H1 (cell line): ENCODE measurements around the gene ACAP3. TPM values are rescaled to one million over a fixed set of nuclear protein-coding genes. Genes with fewer than 3 reads are reported as not detected.

Experiments used
- CTCF ChIA-PET: fragments of 300-600 bp; sonication (Branson Sonifier 250); formaldehyde crosslinking; loops from one replicate; lab custom pipeline; 2021; ENCODE audit not compliant: partially characterized antibody; lab: Charles Lee
- POLR2A ChIA-PET: fragments of 300-600 bp; sonication (Branson Sonifier 250); formaldehyde crosslinking; loops from one replicate; lab custom pipeline; 2021; ENCODE audit warnings: inconsistent platforms; ENCODE audit not compliant: partially characterized antibody; lab: Charles Lee
- DNase-seq, 2 experiments: peaks; one replicate each; pipeline versions ENCODE4 v3.0.0 to v3.0.0-alpha.2; 2010 to 2022; ENCODE audit warnings: low spot score in 2 of 2, low read depth in 1 of 2, mixed read lengths in 1 of 2
- FAIRE-seq: peaks from 2 replicates; lab custom pipeline; 2011; peaks lifted over from hg19 to GRCh38; lab: Jason Lieb, UNC
- H2AFZ ChIP-seq: 2 replicates; pipeline ENCODE4 v1.8.1; 2012; ENCODE audit warnings: low read length, inconsistent platforms
- H2AK5ac ChIP-seq: 2 replicates; pipeline ENCODE4 v1.6.1; 2013; ENCODE audit warnings: low read depth, low read length
- H2BK120ac ChIP-seq: replicated peaks from 2 replicates; pipeline ENCODE3; 2013; ENCODE audit warnings: low read depth, low read length, inconsistent platforms
- H2BK12ac ChIP-seq: 2 replicates; pipeline ENCODE4 v1.6.1; 2013; ENCODE audit warnings: low read depth, low read length
- H2BK15ac ChIP-seq: 2 replicates; pipeline ENCODE4 v1.6.1; 2013; ENCODE audit warnings: low read length
- H2BK20ac ChIP-seq: 2 replicates; pipeline ENCODE4 v1.6.1; 2013; ENCODE audit warnings: low read length
- H2BK5ac ChIP-seq: 2 replicates; pipeline ENCODE4 v1.6.1; 2013; ENCODE audit warnings: low read depth, low read length
- H3K14ac ChIP-seq: 2 replicates; pipeline ENCODE4 v1.6.1; 2013; ENCODE audit warnings: inconsistent platforms; ENCODE audit not compliant: insufficient read length
- H3K18ac ChIP-seq: 2 replicates; pipeline ENCODE4 v1.6.1; 2013; ENCODE audit warnings: low read length; ENCODE audit errors: extremely low read depth
- H3K23ac ChIP-seq: 2 replicates; pipeline ENCODE4 v1.6.1; 2013; ENCODE audit warnings: inconsistent platforms; ENCODE audit not compliant: insufficient read length
- H3K23me2 ChIP-seq: 2 replicates; pipeline ENCODE4 v1.6.1; 2013; ENCODE audit warnings: low read depth, low read length
- H3K27ac ChIP-seq: 2 replicates; pipeline ENCODE4 v1.6.1; 2011; ENCODE audit warnings: low read depth, low read length, inconsistent platforms
- H3K27me3 ChIP-seq, 4 experiments: replicated peaks in 1 of 4; 1 replicate in 1 of 4; 2 replicates in 3 of 4; pipeline versions ENCODE4 v1.6.1 to v1.8.1; 2011 to 2013; ENCODE audit warnings: low read length in 3 of 4, mild to moderate bottlenecking in 3 of 4, inconsistent platforms in 2 of 4, mixed read lengths in 2 of 4, moderate library complexity in 1 of 4; ENCODE audit not compliant: control insufficient read depth in 3 of 4, insufficient read depth in 3 of 4; ENCODE audit errors: extremely low read depth in 1 of 4
- H3K36me3 ChIP-seq, 4 experiments: 2 replicates each; pipeline versions ENCODE4 v1.6.1 to v1.8.1; 2011 to 2013; ENCODE audit warnings: mild to moderate bottlenecking in 4 of 4, low read length in 3 of 4, moderate library complexity in 2 of 4, control low read depth in 1 of 4, inconsistent platforms in 1 of 4; ENCODE audit not compliant: insufficient read depth in 4 of 4, control insufficient read depth in 2 of 4
- H3K4ac ChIP-seq: replicated peaks from 2 replicates; pipeline ENCODE3; 2013; ENCODE audit warnings: low read length, low read depth, mixed read lengths, inconsistent platforms; ENCODE audit not compliant: insufficient read length
- H3K4me1 ChIP-seq, 4 experiments: replicated peaks in 1 of 4; 1 replicate in 1 of 4; 2 replicates in 3 of 4; pipeline versions ENCODE4 v1.6.1 to v1.8.1; 2011 to 2013; ENCODE audit warnings: low read length in 3 of 4, inconsistent platforms in 2 of 4, mixed read lengths in 1 of 4; ENCODE audit not compliant: insufficient read depth in 4 of 4, control insufficient read depth in 3 of 4
- H3K4me2 ChIP-seq, 2 experiments: 2 replicates each; pipeline versions ENCODE4 v1.6.1 to v1.8.1; 2011 to 2013; ENCODE audit warnings: low read depth in 2 of 2, low read length in 2 of 2, control low read depth in 1 of 2, inconsistent platforms in 1 of 2, mild to moderate bottlenecking in 1 of 2; ENCODE audit not compliant: insufficient read depth in 1 of 2
- H3K4me3 ChIP-seq, 4 experiments: fragments of 200-600, 300-600 bp in 1 of 4; sonication (generic), shearing (Covaris generic), sonication (Bioruptor Twin) in 1 of 4; 2 replicates each; pipeline versions ENCODE4 v1.5.1 to v1.8.1; 2011 to 2016; ENCODE audit warnings: low read length in 4 of 4, low read depth in 3 of 4, control low read depth in 2 of 4, inconsistent platforms in 2 of 4, mild to moderate bottlenecking in 2 of 4, mixed read lengths in 1 of 4, moderate library complexity in 1 of 4; ENCODE audit not compliant: insufficient read depth in 2 of 4; ENCODE audit errors: extremely low read depth in 1 of 4
- H3K56ac ChIP-seq: replicated peaks from 2 replicates; pipeline ENCODE3; 2013; ENCODE audit warnings: low read depth, mild to moderate bottlenecking, mixed read lengths, low read length, inconsistent platforms; ENCODE audit not compliant: insufficient read length
- H3K79me1 ChIP-seq: 2 replicates; pipeline ENCODE4 v1.6.1; 2013; ENCODE audit warnings: low read depth, low read length, control low read depth
- H3K79me2 ChIP-seq, 2 experiments: 2 replicates each; pipeline versions ENCODE4 v1.6.1 to v1.8.1; 2012 to 2013; ENCODE audit warnings: low read length in 2 of 2, mild to moderate bottlenecking in 2 of 2, inconsistent platforms in 1 of 2; ENCODE audit not compliant: insufficient read depth in 2 of 2, control insufficient read depth in 1 of 2
- H3K9ac ChIP-seq, 4 experiments: replicated peaks in 1 of 4; 1 replicate in 1 of 4; 2 replicates in 3 of 4; pipeline versions ENCODE4 v1.6.1 to v1.8.1; 2011 to 2013; ENCODE audit warnings: low read depth in 3 of 4, low read length in 3 of 4, control low read depth in 2 of 4, mild to moderate bottlenecking in 2 of 4, moderate library complexity in 2 of 4, inconsistent platforms in 1 of 4; ENCODE audit errors: extremely low read depth in 1 of 4
- H3K9me3 ChIP-seq, 2 experiments: 2 replicates each; pipeline versions ENCODE4 v1.6.1 to v1.8.1; 2012 to 2013; ENCODE audit warnings: mild to moderate bottlenecking in 2 of 2, moderate library complexity in 2 of 2, control low read depth in 1 of 2, inconsistent platforms in 1 of 2, low read depth in 1 of 2, low read length in 1 of 2, mixed read lengths in 1 of 2; ENCODE audit not compliant: insufficient read depth in 2 of 2
- H4K20me1 ChIP-seq, 2 experiments: replicated peaks in 1 of 2; 2 replicates each; pipeline versions ENCODE3 to v1.8.1; 2011 to 2013; ENCODE audit warnings: inconsistent platforms in 2 of 2, low read length in 2 of 2, mild to moderate bottlenecking in 1 of 2; ENCODE audit not compliant: insufficient read depth in 2 of 2, control insufficient read depth in 1 of 2
- H4K5ac ChIP-seq: 2 replicates; pipeline ENCODE4 v1.6.1; 2013; ENCODE audit warnings: low read length, low read depth, mixed read lengths, inconsistent platforms; ENCODE audit not compliant: insufficient read length
- H4K8ac ChIP-seq: 2 replicates; pipeline ENCODE4 v1.8.0; 2013; ENCODE audit warnings: mild to moderate bottlenecking, moderate library complexity, low read length, inconsistent platforms; ENCODE audit not compliant: insufficient read depth; ENCODE audit errors: extremely low read depth
- H4K91ac ChIP-seq: replicated peaks from 2 replicates; pipeline ENCODE3; 2013; ENCODE audit warnings: low read length, mixed read lengths, inconsistent platforms; ENCODE audit not compliant: insufficient read length
- POLR2AphosphoS5 ChIP-seq: IDR thresholded peaks from 2 replicates; pipeline ENCODE4 v1.6.1; 2011; ENCODE audit warnings: low read depth, low read length
- SIX5 ChIP-seq: IDR thresholded peaks from 2 replicates; pipeline ENCODE4 v1.6.1; 2011; ENCODE audit warnings: mild to moderate bottlenecking, low read depth, low read length
- WGBS, 2 experiments: shearing (Covaris generic) in 1 of 2; methylation state at CpG; one replicate each; pipeline versions ENCODE4 v1.1.6 to v1.1.7; 2013 to 2015; ENCODE audit warnings: low lambda C conversion rate in 2 of 2, mixed read lengths in 2 of 2, inconsistent platforms in 1 of 2, low coverage in 1 of 2, missing lambda C conversion rate in 1 of 2; ENCODE audit not compliant: insufficient replicate concordance in 2 of 2, insufficient coverage in 1 of 2, insufficient read length in 1 of 2; ENCODE audit errors: extremely low coverage in 1 of 2, missing lambda C conversion rate in 1 of 2; 5-methylcytosine and 5-hydroxymethylcytosine counted together
- polyA plus RNA-seq, 7 experiments: library from polyadenylated mRNA; depleted of rRNA in 3 of 7; stranded (reverse) in 5 of 7; unstranded in 2 of 7; fragments of >200 nt in 5 of 7; fragments of 200-250 nt in 2 of 7; gene quantifications; 1 replicate in 5 of 7; 2 replicates in 1 of 7; 4 replicates in 1 of 7; pipeline versions ENCODE4 v1.2.1 to v1.2.3, GENCODE V29; 2011 to 2013; ENCODE audit warnings: missing spikeins in 2 of 7, mixed read lengths in 2 of 7
- total RNA-seq: library from RNA; stranded (reverse); fragmentation: NEBNext Ultra II Directional; extraction: Animal tissue kit (Norgen Biotek cat#: 25700); gene quantifications from 2 replicates; pipeline ENCODE4 v1.2.1, GENCODE V29; 2021

The ACAP3 gene
- total and polyA plus RNA-seq, 2 of the 8 experiments (the other 6 are each of a cell fraction or from before 2014, with no cell fraction given): 14.8 to 28.3 TPM

- Histone ChIP-seq H3K79me1 (peaks cover 11% of the 10 kb centered on the region), H2BK15ac (no peak overlapping the region; the same call in 1 of the 2 replicates), H2BK20ac (no peak overlapping the region), H3K4ac (peak overlapping the region; percentile 90), H4K20me1 (peaks cover 13 to 33% of the 10 kb centered on the region in 2 experiments)
- TF ChIP-seq SIX5: no peak
- 0 out of 2 replicates have a peak, but pooled peaks have one; percentile 50 for TF ChIP-seq POLR2AphosphoS5
- TF ChIP-seq, all 59 proteins: peak for 1
- peaks cover 10 to 38% (median 28%) of the 10 kb centered on the region in 4 experiments for H3K36me3 ChIP-seq
- no peak overlapping the region for H3K9ac ChIP-seq
- no peak overlapping the region for H3K4me3 ChIP-seq
- H4K5ac ChIP-seq: no peak overlapping the region
- no peak overlapping the region for H3K4me2 ChIP-seq
- no peak overlapping the region for H3K14ac ChIP-seq
- POLR2A ChIA-PET: interaction anchor here (1.0 to 1.3 kb wide), 3 partner anchors 9 to 46 kb away, joined by 3 read pairs; no protein-coding TSS in a partner anchor
- H3K27ac ChIP-seq: no peak overlapping the region
- DNase-seq (no peak), FAIRE-seq (no peak)
- H4K8ac ChIP-seq: no peak overlapping the region
- no peaks in the 10 kb centered on the region for H3K27me3 ChIP-seq
- no peak overlapping the region for H3K18ac ChIP-seq
- peaks cover 0 to 14% (median 8%) of the 10 kb centered on the region in 4 experiments; a peak in 6 of 7 replicates for H3K4me1 ChIP-seq
- no peak overlapping the region for H2AFZ ChIP-seq
- no peaks in the 10 kb centered on the region for H3K23me2 ChIP-seq
- no peak overlapping the region for H4K91ac ChIP-seq
- H3K79me2 ChIP-seq: peaks cover 0 to 8% of the 10 kb centered on the region in 2 experiments; a peak in 2 of 4 replicates
- peak overlapping the region; percentile 90; the same call in 1 of the 2 replicates for H2BK5ac ChIP-seq
- H2BK120ac ChIP-seq: no peak overlapping the region
- no peaks in the 10 kb centered on the region for H3K9me3 ChIP-seq
- peak overlapping the region; percentile 95; the same call in 1 of the 2 replicates for H2BK12ac ChIP-seq
- 94% methylated on average over 22 of the region's 22 CpGs; no CpG with 5 or more reads in 1 of the 2 experiments for WGBS, 2 experiments
- no peak overlapping the region for H3K56ac ChIP-seq
- CTCF ChIA-PET: interaction anchor here (0.7 to 1.5 kb wide), 4 partner anchors 11 to 287 kb away, joined by 3 read pairs; no protein-coding TSS in a partner anchor
- H2AK5ac ChIP-seq: 0 out of 2 replicates have a peak overlapping the region, but pooled peaks have one; percentile 1
- no peak overlapping the region for H3K23ac ChIP-seq
Observed at GRCh38 chr1:1259119-1259488, 48.6 kb downstream of the ACAP3 start.
